HG03558 (cell line): ENCODE measurements around the gene WNT3A.

Experiments
- ATAC-seq: cut with Tn5 transposase; IDR thresholded peaks from one replicate; pipeline ENCODE4 v1.9.1; 2021; ENCODE audit warnings: moderate number of reproducible peaks; ENCODE audit not compliant: unreplicated experiment; ENCODE audit errors: extremely low read depth

The WNT3A gene

DNA sequence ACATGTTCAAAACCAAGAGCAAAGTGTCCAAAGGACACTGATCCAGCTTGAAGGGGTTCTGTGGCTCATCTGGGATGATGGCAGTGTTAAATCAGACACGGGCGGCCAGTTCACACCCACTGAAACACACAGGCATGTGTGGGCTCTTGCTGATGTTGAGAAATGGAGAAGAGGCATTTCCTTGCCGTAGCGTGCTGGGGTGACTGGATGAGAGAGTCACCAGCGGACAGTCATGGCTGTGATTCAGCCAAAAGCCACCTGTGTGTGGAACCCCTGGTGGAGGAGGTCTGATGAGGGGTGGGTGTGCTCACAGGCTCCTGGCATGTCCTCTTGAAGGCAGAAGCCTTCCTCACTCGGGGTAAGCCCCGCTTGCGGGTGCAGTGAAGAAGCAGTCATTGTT, 89.1 kb downstream of the WNT3A start:
- ATAC-seq = no peak

DNA sequence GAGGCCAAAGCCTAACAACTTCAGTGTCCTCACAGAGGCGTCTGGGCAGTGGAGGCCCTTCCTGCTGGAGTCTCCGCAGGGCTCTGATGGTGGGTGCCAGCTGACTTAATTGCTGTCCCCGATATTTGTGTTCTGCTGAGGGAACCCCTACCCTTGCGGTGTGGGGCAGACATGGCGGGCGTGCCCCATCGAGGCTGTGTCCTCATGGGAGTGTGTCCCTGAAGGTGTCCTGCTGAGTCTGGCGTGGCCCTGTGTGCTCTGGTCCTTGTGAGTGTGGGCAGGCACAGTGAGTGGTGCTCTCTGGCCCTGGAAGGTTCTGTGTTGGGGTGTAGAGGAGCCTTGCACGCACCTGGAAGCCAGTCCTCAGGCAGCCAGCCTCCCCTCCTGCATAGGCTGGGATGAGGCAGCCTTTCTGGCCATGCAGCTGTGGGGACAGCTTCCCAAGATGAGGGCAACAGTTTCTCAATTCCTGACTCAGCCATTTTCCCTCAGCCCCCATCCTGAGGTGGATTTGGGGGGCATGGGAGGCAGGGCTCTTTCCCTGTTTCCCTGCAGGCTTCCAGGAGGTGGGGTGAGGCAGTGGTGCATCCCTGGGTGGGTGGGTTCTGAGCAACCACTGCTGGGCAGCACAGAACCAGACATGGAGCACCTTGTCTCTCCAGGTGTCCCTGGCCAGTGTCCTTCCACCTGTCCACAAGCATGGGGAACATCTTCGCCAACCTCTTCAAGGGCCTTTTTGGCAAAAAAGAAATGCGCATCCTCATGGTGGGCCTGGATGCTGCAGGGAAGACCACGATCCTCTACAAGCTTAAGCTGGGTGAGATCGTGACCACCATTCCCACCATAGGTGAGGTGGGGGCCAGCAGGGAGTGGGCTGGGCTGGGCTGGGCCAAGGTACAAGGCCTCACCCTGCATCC, 89.9 kb downstream of the WNT3A start:
- ATAC-seq = no peak

DNA sequence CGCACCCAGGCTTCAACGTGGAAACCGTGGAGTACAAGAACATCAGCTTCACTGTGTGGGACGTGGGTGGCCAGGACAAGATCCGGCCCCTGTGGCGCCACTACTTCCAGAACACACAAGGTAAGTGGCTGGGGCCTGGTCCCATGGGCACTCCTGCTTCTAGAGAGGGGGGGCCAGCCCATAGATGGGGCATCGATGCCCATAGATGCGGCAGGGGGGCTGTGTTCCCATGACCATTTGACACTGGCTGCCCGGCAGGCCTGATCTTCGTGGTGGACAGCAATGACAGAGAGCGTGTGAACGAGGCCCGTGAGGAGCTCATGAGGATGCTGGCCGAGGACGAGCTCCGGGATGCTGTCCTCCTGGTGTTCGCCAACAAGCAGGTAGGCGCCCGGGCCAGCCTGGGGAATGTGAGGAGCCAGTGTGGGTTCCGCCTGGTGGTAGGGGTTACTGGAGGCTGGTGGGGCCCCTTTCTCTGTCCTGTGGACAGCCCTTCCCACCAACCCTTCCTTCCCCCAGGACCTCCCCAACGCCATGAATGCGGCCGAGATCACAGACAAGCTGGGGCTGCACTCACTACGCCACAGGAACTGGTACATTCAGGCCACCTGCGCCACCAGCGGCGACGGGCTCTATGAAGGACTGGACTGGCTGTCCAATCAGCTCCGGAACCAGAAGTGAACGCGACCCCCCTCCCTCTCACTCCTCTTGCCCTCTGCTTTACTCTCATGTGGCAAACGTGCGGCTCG, 90.7 kb downstream of the WNT3A start:
- no peak for ATAC-seq

DNA sequence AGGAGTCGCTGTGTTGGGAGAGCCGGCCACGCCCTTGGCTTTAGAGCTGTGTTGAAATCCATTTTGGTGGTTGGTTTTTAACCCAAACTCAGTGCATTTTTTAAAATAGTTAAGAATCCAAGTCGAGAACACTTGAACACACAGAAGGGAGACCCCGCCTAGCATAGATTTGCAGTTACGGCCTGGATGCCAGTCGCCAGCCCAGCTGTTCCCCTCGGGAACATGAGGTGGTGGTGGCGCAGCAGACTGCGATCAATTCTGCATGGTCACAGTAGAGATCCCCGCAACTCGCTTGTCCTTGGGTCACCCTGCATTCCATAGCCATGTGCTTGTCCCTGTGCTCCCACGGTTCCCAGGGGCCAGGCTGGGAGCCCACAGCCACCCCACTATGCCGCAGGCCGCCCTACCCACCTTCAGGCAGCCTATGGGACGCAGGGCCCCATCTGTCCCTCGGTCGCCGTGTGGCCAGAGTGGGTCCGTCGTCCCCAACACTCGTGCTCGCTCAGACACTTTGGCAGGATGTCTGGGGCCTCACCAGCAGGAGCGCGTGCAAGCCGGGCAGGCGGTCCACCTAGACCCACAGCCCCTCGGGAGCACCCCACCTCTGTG, 91.6 kb downstream of the WNT3A start:
- no peak for ATAC-seq

DNA sequence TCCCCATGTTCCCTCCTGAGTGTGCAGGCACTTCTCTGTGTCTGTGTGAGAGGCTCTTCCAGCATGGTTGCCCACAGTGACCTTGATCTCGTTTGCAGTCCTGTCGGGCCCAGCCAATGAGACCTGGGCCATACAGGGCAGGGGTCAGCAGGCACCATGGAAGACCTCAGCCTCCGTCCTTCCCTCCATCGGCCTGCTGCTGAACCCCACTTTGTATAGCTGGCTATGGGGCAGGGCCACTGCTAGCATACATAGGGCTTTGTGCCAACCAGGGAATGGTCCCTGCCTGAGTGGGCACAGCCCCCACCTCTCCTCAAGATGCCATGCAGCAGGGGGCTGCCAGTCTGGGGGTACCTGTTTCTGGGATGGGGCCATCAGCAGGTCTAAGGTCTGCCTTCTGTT, 92.5 kb downstream of the WNT3A start:
- ATAC-seq = no peak

DNA sequence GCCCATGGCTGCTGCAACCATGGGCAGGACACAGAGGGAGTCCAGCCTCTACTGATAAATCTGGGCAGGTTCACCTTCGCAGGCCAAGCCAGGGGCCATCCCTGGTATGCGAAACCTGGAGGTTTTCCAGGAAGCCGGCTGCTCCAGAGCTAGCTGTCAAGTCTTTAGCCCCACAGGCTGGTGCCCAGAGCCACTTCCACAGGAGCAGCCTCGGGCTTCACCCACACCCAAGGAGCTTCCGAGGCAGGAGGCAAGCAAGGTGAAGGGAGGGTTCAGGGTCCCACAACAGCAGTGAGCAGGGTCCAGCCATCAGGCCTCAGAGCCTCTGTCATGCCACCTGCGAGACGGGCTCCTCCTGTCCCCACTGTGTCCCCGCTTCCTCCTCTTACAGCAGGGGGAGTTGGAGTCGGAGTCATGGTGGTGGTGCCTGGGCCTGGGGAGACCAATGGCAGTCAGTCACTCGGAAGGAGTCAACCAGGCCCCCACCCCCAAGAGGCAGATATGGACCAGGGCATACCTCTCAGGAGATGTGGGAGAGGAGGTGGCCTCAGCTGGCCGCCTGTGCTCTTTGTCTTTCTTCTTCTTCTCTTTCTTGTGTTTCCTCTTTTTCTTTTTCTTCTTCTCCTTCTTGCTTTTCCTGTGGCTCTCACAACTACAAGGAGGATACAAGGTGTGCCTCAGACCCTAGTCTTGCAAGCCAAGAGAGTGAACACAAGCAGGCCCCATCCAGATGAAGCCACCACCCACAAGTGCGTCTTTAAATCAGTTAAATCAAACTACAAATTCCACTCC, 94.2 kb downstream of the WNT3A start:
- no peak for ATAC-seq

DNA sequence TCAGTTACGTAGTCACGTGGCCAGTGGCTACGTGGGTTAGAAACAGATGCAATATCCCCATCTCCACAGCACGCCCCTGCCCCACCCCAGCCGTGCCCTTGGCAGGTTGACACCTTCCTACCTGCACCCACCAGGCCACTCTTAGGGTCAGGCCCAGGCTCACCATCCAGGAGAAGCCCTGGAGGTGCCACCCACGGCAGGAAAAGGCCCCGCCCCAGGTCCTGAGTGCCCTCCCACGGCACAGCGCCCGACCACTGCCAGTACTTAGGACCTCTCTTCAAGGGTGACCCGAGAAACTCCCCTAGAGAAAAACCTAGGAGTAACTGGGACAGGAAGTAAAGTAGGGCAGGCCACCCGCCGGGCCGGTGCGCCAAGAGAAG, 94.8 kb downstream of the WNT3A start:
- ATAC-seq = no peak

DNA sequence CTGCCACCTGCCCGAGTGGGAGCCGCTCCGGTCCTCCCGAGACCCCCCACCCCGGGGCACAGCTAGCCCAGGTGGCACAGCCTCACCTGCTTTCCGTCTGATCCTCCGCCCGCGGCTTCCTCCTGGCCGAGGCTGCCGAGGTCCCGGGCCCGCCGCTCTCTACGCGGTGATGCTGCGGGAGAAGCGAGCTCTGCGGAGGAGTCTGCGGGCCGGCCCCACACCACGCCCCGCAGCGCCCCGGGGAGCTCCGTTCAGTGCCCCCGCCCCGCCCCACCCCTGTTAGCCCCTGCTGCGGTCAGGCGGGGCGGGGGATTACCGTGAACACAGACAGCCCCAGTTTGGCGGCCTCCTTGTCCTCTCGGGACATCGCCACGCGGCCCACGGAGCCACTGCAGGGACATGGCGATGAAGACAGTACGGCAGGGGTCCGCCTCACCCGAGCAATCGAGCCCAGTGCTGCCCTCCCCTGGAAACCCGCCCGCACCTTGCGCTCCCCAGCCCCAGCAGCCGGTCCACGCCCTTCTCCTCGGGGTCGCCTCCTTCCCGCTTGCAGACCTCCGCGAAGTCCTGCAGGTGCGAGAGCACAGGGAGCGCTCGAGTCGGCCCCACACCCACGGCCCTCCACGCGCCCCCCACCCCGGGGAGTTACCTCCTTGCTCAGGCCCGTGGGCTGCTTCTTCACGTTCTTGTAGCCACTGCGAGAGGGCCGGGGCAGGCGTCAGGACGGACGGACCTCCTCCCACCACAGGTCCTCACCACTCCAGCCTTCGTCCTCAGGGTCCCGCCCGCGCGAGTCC, 95.4 kb downstream of the WNT3A start:
- no peak for ATAC-seq

DNA sequence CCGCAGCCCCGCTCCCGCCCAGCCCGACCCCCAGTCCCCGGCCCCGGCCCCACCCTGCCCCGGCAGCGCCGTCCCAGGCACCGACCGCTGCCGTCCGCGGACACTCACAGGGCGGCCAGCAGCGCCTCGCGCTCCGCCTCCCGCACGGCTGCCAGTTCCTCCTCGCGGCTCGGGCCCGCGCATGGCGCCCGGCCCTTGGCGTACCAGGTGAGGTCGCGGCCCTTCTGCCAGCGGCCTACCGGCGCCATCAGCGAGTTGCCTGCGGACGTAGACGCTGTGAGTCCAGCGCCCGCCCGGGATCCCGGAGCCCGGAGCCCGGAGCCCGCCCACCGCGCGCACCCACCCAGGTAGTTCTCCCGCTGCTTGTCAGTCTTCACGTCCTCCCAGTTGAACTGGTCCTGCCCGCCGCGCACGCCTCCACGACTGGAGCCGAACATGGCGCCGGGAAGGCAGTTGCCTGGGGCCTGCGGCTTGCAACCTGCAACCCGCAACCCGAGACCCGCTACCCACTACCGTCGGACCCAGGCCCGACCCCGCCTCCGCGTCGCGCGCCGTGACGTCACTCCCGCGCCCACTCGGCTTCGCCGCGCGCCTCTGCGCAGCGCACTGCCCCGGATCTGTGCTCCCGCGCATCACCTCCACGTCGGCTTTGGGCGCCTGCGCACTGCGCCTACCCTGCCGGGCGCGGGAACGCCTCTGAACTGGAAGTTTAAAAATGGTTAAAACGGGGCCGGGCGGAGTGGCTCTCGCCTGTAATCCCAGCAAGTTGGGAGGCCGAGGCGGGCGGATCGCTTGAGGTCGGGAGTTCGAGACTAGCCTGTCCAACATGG, 96.2 kb downstream of the WNT3A start, which contains the start of gene C1orf35:
C1orf35 (minus strand) TSS at position 535 of the 830 bp plus-strand sequence; CDS start at position 437, 98 bp downstream.
- ATAC-seq = peak; percentile 55

DNA sequence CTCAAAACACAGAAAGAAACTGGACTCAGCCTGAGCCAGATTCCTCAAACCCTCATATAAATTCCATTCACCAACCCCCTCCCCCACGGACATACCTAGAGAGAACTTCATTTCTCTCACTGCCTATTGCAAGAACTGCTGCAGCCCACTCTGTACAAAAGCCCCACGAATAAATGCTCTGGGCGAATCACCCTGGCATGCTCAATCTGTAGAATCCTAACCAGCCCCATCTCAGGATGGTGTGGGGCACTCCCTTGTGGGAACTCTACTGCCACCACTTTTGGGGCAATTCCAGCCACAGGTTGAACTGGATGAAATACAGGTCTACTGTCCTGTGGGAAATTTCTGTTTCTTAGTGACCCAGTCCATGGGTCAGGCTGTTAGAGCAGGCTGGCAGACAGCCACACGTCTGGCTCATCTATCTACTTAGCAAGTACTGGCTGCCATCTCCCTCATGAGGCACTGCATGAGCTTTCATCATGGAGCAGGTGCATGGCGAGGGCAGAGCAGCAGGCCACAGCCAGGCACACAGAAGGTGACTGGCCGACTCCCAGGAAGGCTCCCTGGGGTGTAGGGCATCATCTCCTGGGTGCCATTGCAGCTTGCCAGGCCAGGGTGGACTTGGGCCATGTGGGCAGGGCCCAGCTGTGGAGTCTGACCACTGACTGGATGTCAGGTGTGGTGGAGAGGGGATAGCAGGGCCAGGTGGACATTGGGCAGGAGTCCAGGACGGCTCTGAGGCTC, 97.9 kb downstream of the WNT3A start:
- ATAC-seq = no peak

DNA sequence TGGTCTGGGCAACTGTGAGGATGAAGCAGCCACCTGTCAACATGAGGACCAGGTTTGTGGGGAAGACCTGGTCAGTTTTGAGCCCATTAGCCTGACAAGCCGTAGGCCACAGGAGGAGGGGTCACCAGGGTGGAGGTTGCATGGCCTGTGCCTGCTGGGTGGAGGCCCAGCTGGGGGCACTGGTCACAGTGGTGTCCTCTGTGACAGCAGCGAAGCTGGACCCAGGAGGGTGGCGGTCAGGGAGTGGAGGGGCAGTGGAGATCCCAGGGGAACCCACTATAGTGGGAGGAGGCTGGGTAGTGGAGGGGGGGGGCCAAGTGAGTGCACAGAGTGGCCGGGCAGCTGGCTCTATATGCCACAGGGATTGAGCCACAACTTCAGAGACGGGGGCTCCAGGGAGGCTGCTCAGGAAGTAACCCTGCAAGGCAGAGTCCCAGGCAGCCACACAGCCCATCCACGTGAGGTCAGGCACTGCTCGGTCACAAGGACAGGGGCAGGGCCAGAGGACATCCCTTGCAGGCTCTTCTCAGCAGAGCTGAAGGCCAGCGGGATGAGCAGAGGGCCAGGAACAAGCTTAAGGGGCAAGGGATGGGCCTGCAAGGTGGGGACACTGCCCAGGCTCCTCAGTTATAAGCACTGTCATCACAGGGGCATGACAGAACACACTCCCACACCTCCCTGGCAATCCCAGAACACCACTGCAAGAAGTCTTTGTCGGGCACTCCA, 98.6 kb downstream of the WNT3A start:
- no peak for ATAC-seq

DNA sequence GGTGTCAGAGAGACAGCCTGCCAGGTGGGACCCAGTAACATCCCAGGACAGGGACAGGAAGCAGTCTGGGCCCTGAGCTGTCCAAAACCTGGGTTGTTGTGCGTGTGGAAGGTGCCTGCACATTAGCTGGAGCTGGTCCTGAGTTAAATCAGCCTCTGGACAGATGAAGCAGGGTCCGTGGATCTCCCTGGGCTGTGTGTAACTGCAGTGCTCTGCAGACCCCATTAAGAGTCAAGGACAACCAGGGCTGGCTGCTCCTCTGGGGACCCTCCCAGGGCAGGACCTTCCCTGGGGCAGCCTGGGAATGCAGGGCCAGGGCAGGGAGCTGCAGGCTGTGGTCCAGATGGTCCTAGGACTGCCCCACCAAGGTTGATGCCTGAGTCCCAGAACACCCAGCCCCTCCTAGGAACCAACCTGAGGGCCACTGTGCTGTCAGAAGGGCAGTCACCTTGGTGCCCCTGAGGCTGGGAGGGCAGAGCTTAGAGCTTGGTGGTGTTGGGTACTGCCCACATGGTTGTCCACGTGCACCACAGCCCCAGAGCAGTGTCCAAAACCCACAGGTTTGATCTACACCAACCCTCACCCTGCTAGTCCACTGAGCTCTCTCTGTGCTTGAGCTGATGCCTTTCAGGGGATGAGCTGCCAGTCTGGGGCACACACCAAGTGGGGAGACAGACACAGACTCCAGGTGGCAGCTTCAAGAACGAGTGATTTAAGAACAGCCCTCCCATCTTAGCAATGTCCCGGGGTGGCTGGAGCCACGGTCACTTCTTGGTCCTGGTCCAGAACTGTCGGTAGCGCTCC, 99.4 kb downstream of the WNT3A start:
- ATAC-seq = no peak

DNA sequence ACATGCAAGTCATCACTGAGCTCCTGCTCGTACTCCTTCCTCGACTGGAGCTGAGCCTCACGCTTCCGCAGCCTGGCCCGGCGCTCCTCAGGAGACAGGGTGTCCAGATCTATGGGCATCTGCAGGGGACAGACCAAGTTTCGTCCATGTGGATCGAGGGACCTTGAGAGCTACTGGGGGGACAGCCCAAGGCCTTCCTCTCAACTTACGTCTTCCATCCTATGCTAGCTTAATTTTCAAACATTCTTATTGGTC, 99.9 kb downstream of the WNT3A start:
- no peak for ATAC-seq

DNA sequence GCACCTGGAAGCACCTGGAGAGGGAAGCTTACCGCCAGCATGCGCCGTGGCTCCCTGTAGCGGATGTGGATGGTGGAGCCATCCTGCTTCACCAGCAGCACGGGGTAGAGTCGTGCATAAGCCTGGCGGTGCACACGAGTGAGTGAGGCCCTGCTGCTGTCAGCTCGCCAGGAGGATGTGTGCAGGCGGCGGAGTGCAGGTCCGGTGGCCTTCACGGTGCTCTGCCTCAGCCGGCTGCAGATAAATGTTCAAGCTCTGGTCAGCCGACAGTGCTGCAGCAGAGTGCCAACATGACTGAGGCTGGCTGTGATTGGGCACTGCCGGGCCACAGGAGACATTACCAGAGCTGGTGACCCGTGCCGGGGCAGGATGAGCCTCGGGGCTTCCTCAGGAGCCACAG, 100.8 kb downstream of the WNT3A start:
- ATAC-seq = no peak

DNA sequence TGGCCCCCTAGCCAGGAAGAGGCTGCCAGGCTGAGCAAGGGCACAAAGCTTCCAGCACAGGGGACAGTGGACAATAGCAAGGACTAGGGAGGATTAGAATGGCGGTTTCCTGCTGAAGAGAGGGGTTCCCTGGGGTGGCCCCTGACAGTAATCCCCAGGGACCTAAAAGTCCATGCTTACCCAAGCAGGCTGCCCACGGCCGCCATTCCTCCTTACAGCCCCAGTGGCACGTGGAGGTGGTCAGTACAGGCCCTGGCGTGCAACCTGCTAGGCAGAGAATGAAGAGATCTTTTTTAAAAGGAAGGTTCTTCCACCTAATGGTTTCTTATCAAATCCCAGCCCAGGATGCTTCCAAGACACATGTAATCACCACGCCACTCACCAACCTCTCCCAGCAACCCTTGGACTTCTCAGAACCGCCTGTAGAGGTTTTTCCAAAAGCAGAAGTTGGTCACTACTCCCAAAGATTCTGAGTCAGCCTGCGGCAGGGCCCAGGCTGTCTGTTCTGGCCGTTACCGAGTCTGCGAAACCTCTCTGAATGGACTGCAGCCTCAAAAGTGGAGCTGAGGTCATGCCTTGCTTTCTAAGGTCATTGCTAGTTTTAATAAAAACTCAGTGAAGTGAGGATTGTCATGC, 101.4 kb downstream of the WNT3A start:
- ATAC-seq = no peak

DNA sequence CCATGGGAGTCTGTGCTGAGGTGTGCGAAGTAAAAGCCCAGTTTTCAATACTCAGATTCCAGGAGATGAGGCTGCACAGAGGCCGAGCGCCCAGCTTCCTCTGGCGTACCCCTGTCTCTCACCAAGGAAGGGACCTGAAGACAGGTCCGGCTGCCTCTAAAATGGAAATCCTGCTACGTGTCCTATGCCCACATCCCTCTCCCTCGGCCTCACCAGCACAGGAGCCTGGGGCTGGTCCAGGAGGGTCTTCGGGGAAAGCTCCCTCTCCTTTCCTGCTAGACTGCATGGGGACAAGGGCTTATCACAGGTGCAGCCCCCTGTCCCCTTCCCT, 101.9 kb downstream of the WNT3A start:
- peak; percentile 4 for ATAC-seq
